Measurements from ENCODE around the gene LYRM2. TPM values are rescaled to one million over a fixed set of nuclear protein-coding genes. Genes with fewer than 3 reads are reported as not detected.

LYRM2 gene
- total RNA-seq, 1 donor from 2014 or later, result 34.4 TPM

GRCh38 chr6:89536231-89536630 lies 102.3 kb downstream of the LYRM2 start:
- Mint-ChIP-seq H3K4me1 (ENCODE audit: unreplicated experiment) (no peaks in the 10 kb centered on the region), H3K27me3 (ENCODE audit: unreplicated experiment) (peaks cover 5% of the 10 kb centered on the region)
- no peak for TF ChIP-seq CTCF (IDR thresholded peaks at IDR 0.05)

GRCh38 chr6:89530982-89531381 lies 107.6 kb downstream of the LYRM2 start:
- Mint-ChIP-seq H3K27ac (ENCODE audit: unreplicated experiment) (no peak overlapping the region), H3K9me3 (ENCODE audit: unreplicated experiment) (no peaks in the 10 kb centered on the region), H3K4me3 (ENCODE audit: unreplicated experiment) (no peak overlapping the region), H3K36me3 (ENCODE audit: unreplicated experiment) (no peaks in the 10 kb centered on the region), H3K4me1 (ENCODE audit: unreplicated experiment) (no peaks in the 10 kb centered on the region), H3K27me3 (ENCODE audit: unreplicated experiment) (no peaks in the 10 kb centered on the region)
- no peak for TF ChIP-seq CTCF (IDR thresholded peaks at IDR 0.05)
- DNase-seq (ENCODE audit: extremely low spot score, unreplicated experiment), result no peak

More at GRCh38 chr6:89536231-89536630, 102.3 kb downstream of the LYRM2 start:
- DNase-seq (ENCODE audit: extremely low spot score, unreplicated experiment), result no peak
- H3K4me3 Mint-ChIP-seq (ENCODE audit: unreplicated experiment), result no peak overlapping the region
- no peaks in the 10 kb centered on the region for H3K36me3 Mint-ChIP-seq (ENCODE audit: unreplicated experiment)
- H3K9me3 Mint-ChIP-seq (ENCODE audit: unreplicated experiment), result no peaks in the 10 kb centered on the region
- H3K27ac Mint-ChIP-seq (ENCODE audit: unreplicated experiment), result no peak overlapping the region

- H3K27ac Mint-ChIP-seq (ENCODE audit: unreplicated experiment), result no peak overlapping the region
- H3K36me3 Mint-ChIP-seq (ENCODE audit: unreplicated experiment), result no peaks in the 10 kb centered on the region
- no peaks in the 10 kb centered on the region for H3K9me3 Mint-ChIP-seq (ENCODE audit: unreplicated experiment)
- no peaks in the 10 kb centered on the region for H3K27me3 Mint-ChIP-seq (ENCODE audit: unreplicated experiment)
- TF ChIP-seq CTCF (IDR thresholded peaks at IDR 0.05), result no peak
- H3K4me1 Mint-ChIP-seq (ENCODE audit: unreplicated experiment), result no peaks in the 10 kb centered on the region
- no peak for DNase-seq (ENCODE audit: extremely low spot score, unreplicated experiment)
- no peak overlapping the region for H3K4me3 Mint-ChIP-seq (ENCODE audit: unreplicated experiment)
Measured at GRCh38 chr6:89528866-89529265, 109.7 kb downstream of the LYRM2 start.

GRCh38 chr6:89527634-89528033 lies 110.9 kb downstream of the LYRM2 start:
- Mint-ChIP-seq H3K4me1 (ENCODE audit: unreplicated experiment) (no peaks in the 10 kb centered on the region), H3K36me3 (ENCODE audit: unreplicated experiment) (no peaks in the 10 kb centered on the region), H3K9me3 (ENCODE audit: unreplicated experiment) (no peaks in the 10 kb centered on the region), H3K27ac (ENCODE audit: unreplicated experiment) (no peak overlapping the region), H3K27me3 (ENCODE audit: unreplicated experiment) (no peaks in the 10 kb centered on the region), H3K4me3 (ENCODE audit: unreplicated experiment) (no peak overlapping the region)
- no peak for DNase-seq (ENCODE audit: extremely low spot score, unreplicated experiment)
- TF ChIP-seq CTCF (IDR thresholded peaks at IDR 0.05), result no peak

- no peaks in the 10 kb centered on the region for H3K9me3 Mint-ChIP-seq (ENCODE audit: unreplicated experiment)
- no peak for TF ChIP-seq CTCF (IDR thresholded peaks at IDR 0.05)
- DNase-seq (ENCODE audit: extremely low spot score, unreplicated experiment), result no peak
- no peaks in the 10 kb centered on the region for H3K36me3 Mint-ChIP-seq (ENCODE audit: unreplicated experiment)
- H3K27me3 Mint-ChIP-seq (ENCODE audit: unreplicated experiment), result no peaks in the 10 kb centered on the region
- H3K4me3 Mint-ChIP-seq (ENCODE audit: unreplicated experiment), result no peak overlapping the region
- no peak overlapping the region for H3K27ac Mint-ChIP-seq (ENCODE audit: unreplicated experiment)
- H3K4me1 Mint-ChIP-seq (ENCODE audit: unreplicated experiment), result no peaks in the 10 kb centered on the region
Measured at GRCh38 chr6:89526563-89526869, 112.0 kb downstream of the LYRM2 start.

All from osteocyte (in vitro differentiated cells).